HG02981 (cell line): ENCODE data around the gene PHC3.
A peak's percentile ranks its signal among the peaks of the same experiment; 100 is the strongest.
"Not testable (repeated sequence)": the region's sequence is repeated elsewhere in the genome, so short reads cannot be mapped to it uniquely, and the experiment has no call there.

Experiments used
- ATAC-seq: cut with Tn5 transposase; IDR thresholded peaks from one replicate; pipeline ENCODE4 v1.9.1; 2021; ENCODE audit warnings: mild to moderate bottlenecking, moderate library complexity; ENCODE audit not compliant: unreplicated experiment

PHC3 gene, protein sequence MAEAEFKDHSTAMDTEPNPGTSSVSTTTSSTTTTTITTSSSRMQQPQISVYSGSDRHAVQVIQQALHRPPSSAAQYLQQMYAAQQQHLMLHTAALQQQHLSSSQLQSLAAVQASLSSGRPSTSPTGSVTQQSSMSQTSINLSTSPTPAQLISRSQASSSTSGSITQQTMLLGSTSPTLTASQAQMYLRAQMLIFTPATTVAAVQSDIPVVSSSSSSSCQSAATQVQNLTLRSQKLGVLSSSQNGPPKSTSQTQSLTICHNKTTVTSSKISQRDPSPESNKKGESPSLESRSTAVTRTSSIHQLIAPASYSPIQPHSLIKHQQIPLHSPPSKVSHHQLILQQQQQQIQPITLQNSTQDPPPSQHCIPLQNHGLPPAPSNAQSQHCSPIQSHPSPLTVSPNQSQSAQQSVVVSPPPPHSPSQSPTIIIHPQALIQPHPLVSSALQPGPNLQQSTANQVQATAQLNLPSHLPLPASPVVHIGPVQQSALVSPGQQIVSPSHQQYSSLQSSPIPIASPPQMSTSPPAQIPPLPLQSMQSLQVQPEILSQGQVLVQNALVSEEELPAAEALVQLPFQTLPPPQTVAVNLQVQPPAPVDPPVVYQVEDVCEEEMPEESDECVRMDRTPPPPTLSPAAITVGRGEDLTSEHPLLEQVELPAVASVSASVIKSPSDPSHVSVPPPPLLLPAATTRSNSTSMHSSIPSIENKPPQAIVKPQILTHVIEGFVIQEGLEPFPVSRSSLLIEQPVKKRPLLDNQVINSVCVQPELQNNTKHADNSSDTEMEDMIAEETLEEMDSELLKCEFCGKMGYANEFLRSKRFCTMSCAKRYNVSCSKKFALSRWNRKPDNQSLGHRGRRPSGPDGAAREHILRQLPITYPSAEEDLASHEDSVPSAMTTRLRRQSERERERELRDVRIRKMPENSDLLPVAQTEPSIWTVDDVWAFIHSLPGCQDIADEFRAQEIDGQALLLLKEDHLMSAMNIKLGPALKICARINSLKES

DNA sequence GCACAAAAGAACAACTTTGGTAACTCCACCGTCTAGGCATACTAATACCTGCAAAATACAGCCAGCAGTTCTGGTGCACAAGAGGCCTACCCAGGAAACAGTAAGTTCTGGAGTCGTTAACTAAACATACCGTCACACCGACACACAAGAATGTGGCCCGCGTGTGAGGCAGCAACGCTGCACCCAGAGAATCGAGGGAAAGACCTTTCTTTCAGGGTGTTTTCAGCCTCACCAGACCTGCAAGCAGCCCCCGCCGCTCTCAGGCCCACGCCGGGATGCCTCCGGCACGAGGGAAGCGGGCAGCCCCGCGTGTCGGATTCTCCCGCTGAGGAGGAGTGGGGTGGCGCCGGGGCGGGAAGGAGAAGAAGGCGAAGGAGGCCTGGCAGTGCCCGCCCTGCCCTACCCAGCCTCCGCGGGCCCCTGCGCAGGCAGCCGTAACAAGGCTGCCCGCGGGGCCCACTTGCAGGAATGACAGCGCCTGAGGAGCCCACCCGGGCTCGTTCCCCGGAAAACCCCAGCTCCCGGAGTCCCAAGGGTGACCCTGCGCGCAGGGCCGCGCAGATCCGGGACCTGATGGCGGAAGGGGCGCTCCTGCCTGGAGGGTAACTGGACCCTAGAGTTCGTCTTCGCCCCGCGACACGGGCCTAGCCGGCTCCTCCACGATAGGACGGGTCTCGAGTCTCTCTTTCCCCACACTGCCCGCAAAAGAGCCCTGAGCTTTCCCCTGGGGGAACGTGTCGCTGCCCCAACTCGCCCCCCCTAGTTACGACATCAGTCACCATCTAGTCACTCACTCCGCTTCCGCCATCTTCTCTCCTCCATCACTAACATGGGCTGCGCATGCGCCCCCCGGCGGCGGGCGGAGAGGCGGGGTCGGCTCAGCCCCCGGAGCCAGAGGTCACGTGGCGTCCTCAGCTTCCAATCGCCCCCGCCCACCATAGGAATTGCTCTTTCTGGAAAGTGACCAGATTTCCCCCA, at the start of gene PHC3:
PHC3 (minus strand) TSS at position 826 of the 978 bp plus-strand sequence; CDS start at position 808, 18 bp downstream.
- peak; percentile 75 for ATAC-seq

DNA sequence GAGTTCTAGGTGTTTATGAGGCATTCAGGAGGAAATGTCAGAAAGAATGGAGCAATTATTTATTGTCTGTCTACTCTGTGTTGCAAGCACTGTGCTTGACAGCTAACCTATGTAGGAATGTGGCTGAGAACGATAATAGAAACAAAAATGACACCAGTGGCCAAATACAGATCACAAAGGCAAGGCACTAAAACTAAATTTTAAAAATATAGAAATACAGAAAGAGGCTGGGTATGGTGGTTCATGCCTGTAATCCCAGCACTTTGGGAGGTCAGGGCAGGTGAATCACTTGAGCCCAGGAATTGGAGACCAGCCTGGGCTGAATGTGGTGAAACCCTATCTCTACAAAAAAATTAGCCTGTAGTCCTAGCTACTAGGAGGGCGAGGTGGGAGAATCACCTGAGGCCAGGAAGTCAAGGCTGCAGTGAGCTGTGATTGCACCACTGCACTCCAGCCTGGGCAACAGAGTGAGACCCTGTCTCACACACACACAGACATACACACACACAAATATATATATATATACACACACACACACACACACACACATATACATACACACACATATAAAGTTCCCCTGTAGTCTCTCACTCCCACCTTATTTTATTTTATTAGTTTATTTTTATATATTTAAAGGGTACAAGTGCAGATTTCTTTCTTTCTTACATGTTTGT, 46.7 kb upstream of the PHC3 start:
- ATAC-seq, result no peak

DNA sequence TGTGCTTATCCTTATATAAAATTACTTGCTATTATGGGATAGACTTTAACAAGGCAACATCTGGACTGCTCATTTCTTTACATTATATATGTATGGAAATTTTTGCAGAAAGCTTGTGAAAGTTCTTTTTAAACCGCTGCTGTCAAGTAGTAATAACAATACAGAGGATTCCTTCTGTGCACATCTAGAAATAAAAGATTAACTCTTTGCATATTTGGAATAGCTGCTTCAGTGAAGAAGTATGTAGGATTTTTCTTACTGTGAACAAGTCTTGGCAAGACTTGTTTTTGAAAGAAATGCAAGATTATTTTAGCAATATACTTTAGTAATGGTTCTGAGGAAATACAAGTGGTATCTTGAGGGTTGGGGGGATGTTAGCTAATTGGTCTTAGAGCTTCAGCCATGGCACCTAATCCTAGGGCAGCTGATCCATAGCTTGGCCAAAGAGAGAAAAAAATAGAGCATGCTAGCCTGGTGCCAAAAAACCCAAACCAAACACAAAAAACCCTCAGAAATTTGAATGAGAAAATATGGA, 45.0 kb upstream of the PHC3 start:
- ATAC-seq, result no peak

DNA sequence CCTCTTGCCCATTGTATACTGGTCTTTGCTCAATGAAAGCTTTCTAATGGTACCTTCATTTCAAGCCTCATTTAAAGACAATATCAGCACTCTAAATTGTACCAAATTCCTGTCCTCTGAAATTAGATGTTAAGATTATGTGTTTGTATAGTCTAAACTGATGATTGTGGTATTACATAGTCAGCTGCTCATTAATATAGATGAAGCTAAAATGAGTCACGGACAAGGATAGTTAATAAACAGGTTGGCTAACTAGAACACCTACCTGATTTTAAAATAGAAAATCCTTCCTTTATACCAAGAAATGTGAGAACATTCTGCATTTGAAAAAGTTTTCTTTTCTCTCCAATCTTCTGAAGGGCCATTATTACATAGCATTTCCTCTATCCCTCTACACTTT, 43.6 kb upstream of the PHC3 start:
- no peak for ATAC-seq

DNA sequence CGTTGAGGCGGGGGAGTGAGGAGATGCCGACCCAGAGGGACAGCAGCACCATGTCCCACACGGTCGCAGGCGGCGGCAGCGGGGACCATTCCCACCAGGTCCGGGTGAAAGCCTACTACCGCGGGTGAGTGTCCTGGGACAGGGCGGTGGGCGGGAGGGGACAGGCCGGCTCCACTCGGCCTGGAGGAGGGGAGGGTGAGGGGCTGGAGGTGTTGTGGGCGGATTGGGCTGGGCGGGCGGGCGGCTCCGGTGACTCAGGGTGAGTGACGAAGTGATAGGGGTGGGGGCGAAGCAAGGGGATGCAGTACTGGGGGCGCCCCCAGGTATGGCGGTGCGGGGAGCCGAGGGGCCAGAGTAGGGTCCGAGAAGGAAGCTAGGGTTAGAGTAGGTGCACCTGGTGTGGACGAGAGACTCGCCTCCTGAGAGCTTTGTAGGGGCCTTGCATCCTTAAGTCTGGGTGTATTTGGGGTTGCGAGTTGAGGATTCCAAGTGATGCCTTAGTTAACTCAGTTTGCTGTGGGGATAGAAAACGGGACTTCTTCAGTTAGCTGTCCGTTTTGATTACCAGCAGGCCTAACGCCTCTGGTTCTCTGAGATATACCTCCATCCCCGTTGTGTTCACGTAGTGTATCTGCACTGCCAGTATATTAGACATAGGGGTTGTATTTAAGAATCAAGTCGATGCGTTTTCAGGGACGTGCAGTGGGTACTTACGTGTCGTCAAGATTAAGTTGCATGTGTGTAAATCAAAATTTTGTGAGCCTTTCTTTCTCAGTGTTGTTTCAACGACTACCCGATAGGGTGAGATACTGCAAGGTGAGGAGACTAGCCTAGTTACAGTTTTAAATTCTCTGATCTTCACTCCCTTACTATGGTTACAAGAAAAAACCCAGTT, 41.4 kb upstream of the PHC3 start:
- peak; percentile 33 for ATAC-seq

DNA sequence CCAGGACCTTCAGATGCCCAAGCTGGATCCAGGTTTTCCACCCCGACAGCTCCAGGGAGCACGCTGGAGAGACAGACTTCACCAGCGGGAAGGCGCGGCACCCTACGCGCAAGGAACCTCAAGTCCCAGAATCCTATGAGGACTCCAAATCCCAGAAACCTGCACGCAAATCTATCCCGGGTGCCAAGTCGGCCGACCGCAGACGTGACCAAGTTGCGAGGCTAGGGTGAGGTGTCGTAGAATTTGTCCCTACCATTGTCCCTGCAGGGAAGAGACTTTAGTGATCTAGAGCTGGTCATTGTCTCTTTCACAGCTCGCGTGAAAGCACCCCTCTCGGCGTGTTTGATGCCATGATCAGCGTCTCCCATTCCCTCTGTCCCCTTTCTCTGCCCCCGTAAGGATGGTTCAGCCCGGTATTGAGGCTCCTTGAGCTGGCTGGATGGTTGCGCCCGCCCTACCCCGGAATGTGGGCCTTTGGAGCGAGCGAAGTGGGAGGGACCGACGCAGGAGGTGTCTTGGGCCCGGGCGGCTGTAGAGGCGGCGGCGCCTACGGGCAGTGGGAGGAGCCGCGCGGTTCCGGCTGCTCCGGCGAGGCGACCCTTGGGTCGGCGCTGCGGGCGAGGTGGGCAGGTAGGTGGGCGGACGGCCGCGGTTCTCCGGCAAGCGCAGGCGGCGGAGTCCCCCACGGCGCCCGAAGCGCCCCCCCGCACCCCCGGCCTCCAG, 40.6 kb upstream of the PHC3 start, which contains the start of gene PRKCI:
PRKCI (plus strand) TSS at position 501 of the 723 bp plus-strand sequence. CDS start 246 bp downstream, outside the sequence.
- peak; percentile 97 for ATAC-seq

DNA sequence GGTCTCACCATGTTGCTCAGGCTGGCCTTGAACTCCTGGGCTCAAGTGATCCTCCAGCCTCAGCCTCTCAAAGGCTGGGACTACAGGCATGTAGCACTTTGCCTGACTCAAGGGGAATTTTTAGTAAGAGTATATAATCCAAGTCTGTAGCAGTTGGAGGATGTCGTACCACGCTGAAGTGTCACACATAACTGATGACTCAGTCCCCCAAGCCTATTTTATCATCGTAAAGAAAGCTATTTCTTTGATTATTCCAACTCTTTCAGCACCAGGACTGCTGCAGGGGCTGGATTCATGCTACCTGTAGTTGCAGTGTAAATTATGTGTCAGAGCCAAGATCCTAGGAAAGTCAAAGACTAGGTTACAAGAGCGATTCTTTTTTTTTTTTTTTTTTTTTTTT, 39.3 kb upstream of the PHC3 start:
- ATAC-seq, result no peak

DNA sequence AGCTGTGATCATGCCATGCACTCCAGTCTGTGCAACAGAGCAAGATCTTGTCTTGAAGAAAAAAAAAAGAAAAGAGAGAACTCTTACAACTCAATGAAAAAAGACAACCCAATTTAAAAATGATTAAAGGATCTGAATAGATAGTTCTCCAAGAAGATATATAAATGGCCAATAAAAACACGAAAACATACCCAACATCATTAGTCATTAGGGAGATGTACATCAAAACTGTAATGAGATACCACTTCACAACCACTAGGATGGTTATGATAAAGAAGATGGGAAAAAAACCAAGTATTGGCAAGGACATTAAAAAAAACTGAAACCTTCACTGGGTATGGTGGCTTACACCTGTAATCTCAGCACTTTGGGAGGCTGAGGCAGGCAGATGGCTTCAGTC, 38.3 kb upstream of the PHC3 start:
- no peak for ATAC-seq

DNA sequence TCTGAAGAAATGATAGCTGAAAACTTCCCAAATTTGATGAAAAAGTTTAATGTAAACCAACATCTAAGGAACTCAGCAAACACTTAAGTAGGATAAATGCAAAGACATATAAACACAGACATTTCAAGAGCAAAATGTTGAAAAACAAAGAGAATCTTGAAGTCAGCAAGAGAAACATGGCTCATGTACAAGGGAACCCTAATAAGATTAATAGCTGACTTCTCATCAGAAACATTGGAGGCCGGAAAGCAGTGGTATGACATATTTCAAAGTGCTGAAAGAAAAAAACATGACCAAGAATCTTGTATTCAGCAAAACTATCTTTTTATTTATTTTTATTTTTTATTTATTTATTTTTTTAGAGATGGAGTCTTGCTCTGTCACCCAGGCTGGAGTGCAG, 30.1 kb upstream of the PHC3 start:
- ATAC-seq, result no peak

DNA sequence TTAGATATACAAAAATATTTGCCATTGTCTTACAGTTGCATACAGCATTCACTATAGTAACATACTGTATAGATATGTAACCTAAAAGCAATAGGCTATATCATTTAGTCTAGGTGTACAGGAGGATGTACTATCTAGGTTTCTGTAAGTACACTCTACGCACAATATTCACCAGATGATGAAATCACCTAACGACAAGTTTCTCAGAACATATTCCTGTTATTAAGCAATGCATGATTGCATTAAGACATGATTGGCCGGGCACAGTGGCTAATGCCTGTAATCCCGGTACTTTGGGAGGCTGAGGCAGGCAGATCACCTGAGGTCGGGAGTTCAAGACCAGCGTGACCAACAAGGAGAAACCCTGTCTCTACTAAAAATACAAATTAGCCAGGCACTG, 26.2 kb upstream of the PHC3 start:
- no peak for ATAC-seq

DNA sequence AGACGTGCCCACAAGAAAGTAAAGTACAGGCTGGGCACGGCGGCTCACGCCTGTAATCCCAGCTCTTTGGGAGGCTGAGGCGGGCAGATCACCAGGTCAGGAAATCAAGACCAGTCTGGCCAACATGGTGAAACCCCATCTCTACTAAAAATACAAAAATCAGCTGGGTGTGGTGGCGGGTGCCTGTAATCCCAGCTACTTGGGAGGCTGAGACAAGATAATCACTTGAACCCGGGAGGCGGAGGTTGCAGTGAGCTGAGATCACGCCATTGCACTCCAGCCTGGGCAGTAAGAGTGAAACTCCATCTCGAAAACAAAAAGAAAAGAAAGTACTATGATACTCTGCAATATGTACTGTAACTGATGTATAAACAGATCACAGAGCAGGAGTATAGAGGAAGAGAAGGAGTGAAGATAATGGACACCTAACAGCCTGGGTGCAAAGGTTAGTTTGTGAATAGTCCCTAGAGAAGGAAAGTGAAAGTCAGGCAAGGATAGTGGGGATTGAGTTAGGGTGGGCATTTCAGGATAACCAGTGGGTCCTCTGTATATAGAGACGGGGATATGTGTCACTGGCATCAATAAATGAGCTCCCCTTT, 24.7 kb upstream of the PHC3 start:
- ATAC-seq, result not testable (repeated sequence)

DNA sequence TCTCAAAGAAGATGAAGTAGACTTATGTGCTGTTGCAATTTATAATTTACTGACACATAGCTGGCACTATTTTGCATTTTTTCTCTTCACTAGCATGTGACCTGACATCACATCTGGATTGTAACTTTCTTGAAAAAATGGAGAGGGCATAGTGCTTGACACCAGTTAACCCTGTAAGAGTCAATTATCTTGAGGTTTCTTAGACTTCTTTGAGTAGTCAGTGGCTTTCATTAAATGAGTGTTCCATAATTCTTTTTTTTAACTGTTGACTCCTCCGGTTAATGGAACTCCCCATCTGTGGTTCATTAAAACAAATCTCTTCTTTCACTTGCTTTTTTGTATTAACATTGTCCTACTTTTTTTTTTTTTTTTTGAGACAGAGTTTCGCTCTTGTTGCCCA, 23.8 kb upstream of the PHC3 start:
- ATAC-seq, result no peak

DNA sequence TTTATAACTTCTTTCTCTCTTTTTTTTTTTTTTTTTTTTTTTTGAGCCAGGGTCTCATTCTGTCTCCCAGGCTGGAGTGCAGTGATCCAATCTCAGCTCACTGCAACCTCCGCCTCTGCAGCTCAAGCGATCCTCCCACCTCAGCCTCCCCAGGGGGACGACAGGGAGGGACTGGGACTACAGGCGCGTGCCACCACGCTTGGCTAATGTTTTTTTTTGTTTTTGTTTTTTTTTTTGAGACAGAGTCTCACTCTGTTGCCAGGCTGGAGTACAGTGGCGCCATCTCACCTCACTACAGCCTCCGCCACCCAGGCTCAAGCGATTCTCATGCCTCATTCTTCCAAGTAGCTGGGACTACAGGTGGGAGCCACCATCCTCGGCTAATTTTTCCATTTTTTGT, 23.0 kb upstream of the PHC3 start:
- ATAC-seq, result no peak

DNA sequence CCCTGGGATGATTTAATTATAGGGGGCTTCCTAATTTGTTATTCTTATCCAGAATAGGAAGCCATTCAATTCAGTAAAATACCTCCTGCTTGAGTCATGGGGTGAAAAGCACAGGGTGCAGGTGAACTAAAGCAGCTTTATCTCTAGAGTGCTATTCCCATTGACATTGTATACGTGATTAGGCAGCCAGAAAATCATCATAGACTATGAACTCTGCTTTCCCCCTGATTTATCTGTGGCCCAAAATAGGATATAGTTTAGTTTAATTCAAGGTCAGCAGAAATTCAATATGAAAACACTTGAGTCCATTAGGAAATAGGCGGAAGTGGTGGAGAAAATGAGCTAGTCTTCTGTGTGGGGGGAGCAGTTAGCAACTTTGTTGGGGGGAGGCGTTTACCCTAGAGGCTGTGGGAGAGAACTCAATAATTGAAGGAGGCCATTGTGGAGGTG, 22.5 kb upstream of the PHC3 start:
- no peak for ATAC-seq

DNA sequence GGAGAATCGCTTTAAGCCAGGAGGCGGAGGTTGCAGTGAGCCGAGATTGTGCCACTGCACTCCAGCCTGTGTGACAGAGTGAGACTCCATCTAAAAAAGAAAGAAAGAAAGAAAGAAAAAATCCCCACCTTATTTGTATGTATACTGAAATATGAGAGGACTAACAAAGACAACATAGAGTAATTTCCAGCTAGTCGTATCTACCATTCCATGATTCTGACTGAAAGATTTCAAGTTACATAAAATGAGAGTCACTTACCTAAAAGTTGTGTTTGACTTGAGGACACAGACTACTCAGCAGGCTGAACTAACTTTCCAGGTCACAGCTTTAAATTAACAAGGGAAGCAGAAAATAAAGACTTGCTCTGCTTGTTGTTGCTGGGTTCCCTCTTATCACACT, 21.9 kb upstream of the PHC3 start:
- no peak for ATAC-seq

DNA sequence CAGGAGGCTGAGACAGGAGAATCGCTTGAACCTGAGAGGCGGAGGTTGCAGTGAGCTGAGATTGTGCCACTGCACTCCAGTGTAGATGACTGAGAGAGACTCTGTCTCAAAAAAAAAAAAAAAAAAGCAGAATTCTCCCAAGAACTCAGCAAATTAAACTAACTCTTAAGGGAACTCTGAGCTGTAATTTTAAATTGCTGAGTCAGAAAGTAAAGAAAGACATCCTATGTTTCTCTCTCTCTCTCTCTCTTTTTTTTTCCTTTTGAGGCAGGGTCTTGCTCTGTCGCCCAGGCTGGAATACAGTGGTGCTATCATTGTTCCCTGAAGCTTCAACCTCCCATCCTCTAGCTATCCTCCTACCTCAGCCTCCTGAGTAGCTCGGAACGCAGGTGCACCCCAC, 20.0 kb upstream of the PHC3 start:
- no peak for ATAC-seq

DNA sequence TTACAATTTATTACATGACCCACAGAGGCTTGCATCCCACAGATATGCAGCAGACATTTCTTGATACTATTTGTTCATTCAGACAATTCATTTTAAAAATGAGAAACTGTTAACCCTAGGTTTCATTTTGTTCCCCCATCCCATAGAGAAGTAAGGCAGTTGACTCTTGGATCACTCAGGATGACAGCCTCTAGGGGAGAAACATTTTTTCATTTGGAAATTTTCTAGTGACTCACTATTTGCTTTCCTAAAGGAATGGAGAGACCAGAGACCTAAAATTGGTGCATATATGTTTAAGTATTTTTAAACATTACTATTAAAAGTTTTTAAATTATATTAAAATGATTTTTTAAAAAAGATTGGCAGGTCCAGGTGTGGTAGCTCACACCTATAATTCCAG, 19.5 kb upstream of the PHC3 start:
- no peak for ATAC-seq

DNA sequence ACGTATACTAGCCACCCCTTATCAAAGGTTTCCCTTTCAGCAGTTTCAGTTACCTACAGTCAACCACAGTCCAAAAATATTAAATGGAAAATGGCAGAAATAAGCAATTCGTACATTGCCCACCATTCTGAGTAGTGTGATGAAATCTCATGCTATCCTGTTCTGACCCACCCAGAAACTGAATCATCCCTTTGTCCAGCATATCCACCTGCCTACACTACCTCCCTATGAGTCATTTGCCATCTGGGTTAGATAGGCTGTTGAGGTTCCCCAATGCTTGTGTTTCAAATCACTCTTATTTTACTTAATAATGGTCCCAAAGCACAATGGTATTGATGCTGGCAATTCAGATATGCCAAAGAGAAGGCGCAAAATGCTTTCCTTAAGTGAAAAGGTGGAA, 15.3 kb upstream of the PHC3 start:
- ATAC-seq, result no peak
